SK-N-SH (cell line): ENCODE data around the gene PIH1D1. TPM values are rescaled to one million over a fixed set of nuclear protein-coding genes. Genes with fewer than 3 reads are reported as not detected.

Source experiments
- CTCF ChIA-PET: fragments of 300-600, 350-600 bp; formaldehyde crosslinking; extraction: SDS; loops from one replicate; lab custom pipeline; 2021; lab: Yijun Ruan, JAX
- POLR2A ChIA-PET: fragments of 350-600 bp; sonication (Branson Sonifier 250); formaldehyde crosslinking; extraction: SDS; loops from one replicate; lab custom pipeline; 2020; ENCODE audit warnings: antibody characterized with exemption, inconsistent platforms; lab: Yijun Ruan, JAX
- DNase-seq: peaks from one replicate; pipeline ENCODE4 v3.0.0; 2012
- H2AFZ ChIP-seq: fragments of 200-600 bp; sonication (generic); 2 replicates; pipeline ENCODE4 v1.8.1; 2016; ENCODE audit warnings: antibody characterized with exemption, mild to moderate bottlenecking, low read depth
- H3F3A ChIP-seq: fragments of 200-600 bp; sonication (generic); replicated peaks from 2 replicates; pipeline ENCODE3; 2016; ENCODE audit warnings: antibody characterized with exemption, mild to moderate bottlenecking; ENCODE audit not compliant: insufficient read depth
- H3K27ac ChIP-seq, 2 experiments: fragments of 200-500 bp in 1 of 2; fragments of 200-600 bp in 1 of 2; sonication (Bioruptor generic) in 1 of 2; sonication (generic), shearing (Covaris generic) in 1 of 2; 2 replicates each; pipeline versions ENCODE4 v1.5.1 to v1.6.1; 2014 to 2016; ENCODE audit warnings: low read depth in 2 of 2, inconsistent platforms in 1 of 2, low read length in 1 of 2, mild to moderate bottlenecking in 1 of 2, mixed read lengths in 1 of 2
- H3K27me3 ChIP-seq: fragments of 200-600 bp; sonication (generic), shearing (Covaris generic); 2 replicates; pipeline ENCODE4 v1.6.1; 2016; ENCODE audit warnings: mixed run types; ENCODE audit not compliant: insufficient read depth
- H3K36me3 ChIP-seq, 2 experiments: fragments of 200-500 bp in 1 of 2; fragments of 200-600 bp in 1 of 2; sonication (Bioruptor generic) in 1 of 2; sonication (generic) in 1 of 2; replicated peaks in 1 of 2; 2 replicates each; pipeline versions ENCODE3 to v1.5.1; 2014 to 2016; ENCODE audit warnings: low read length in 1 of 2, mild to moderate bottlenecking in 1 of 2; ENCODE audit not compliant: insufficient read depth in 2 of 2, control insufficient read depth in 1 of 2
- H3K4me1 ChIP-seq, 2 experiments: fragments of 200-500 bp in 1 of 2; fragments of 200-600 bp in 1 of 2; sonication (Bioruptor generic) in 1 of 2; sonication (generic), shearing (Covaris generic) in 1 of 2; 2 replicates each; pipeline versions ENCODE4 v1.5.1 to v1.6.1; 2014 to 2016; ENCODE audit warnings: low read depth in 1 of 2, low read length in 1 of 2, mixed run types in 1 of 2; ENCODE audit not compliant: insufficient read depth in 2 of 2, control insufficient read depth in 1 of 2
- H3K4me2 ChIP-seq: fragments of 200-600 bp; sonication (generic), shearing (Covaris generic); 2 replicates; pipeline ENCODE4 v1.6.1; 2017; ENCODE audit warnings: mixed run types
- H3K4me3 ChIP-seq, 2 experiments: fragments of 200-500 bp in 1 of 2; fragments of 200-600 bp in 1 of 2; sonication (Bioruptor generic) in 1 of 2; sonication (generic), shearing (Covaris generic) in 1 of 2; 2 replicates each; pipeline versions ENCODE4 v1.5.1 to v1.8.1; 2014 to 2016; ENCODE audit warnings: low read depth in 2 of 2, inconsistent platforms in 1 of 2, low read length in 1 of 2, mild to moderate bottlenecking in 1 of 2, mixed read lengths in 1 of 2, moderate library complexity in 1 of 2
- H3K79me2 ChIP-seq: fragments of 200-600 bp; sonication (generic); 2 replicates; pipeline ENCODE4 v1.8.1; 2017; ENCODE audit warnings: mild to moderate bottlenecking; ENCODE audit not compliant: insufficient read depth
- H3K9ac ChIP-seq: fragments of 200-600 bp; sonication (generic); 2 replicates; pipeline ENCODE4 v1.6.1; 2017; ENCODE audit warnings: mixed run types
- H3K9me2 ChIP-seq: fragments of 200-600 bp; sonication (generic); 2 replicates; pipeline ENCODE4 v1.6.1; 2017; ENCODE audit warnings: mixed run types
- H3K9me3 ChIP-seq: fragments of 200-600 bp; sonication (generic); 2 replicates; pipeline ENCODE4 v1.6.1; 2017; ENCODE audit warnings: mixed run types, mild to moderate bottlenecking, moderate library complexity
- H4K20me1 ChIP-seq: fragments of 200-600 bp; sonication (generic); 2 replicates; pipeline ENCODE4 v1.6.1; 2017; ENCODE audit warnings: mild to moderate bottlenecking, mixed run types; ENCODE audit not compliant: insufficient read depth
- CHD2 ChIP-seq: fragments of 150-350 bp; IDR thresholded peaks from 2 replicates; pipeline ENCODE4 v1.6.1; 2018; ENCODE audit warnings: low read length; ENCODE audit not compliant: partially characterized antibody
- ELF1 ChIP-seq: IDR thresholded peaks from 2 replicates; pipeline ENCODE4 v1.4.0; 2012
- EZH2phosphoT487 ChIP-seq: fragments of 200-600 bp; sonication (generic); IDR thresholded peaks from 2 replicates; pipeline ENCODE4 v1.6.1; 2017; ENCODE audit warnings: low read depth, mixed run types, mild to moderate bottlenecking, antibody characterized with exemption, moderate library complexity, borderline replicate concordance
- FOXM1 ChIP-seq: IDR thresholded peaks from 2 replicates; pipeline ENCODE4 v1.4.0; 2012; ENCODE audit warnings: low read depth, mild to moderate bottlenecking
- IRF3 ChIP-seq: fragments of 150-350 bp; IDR thresholded peaks from 2 replicates; pipeline ENCODE4 v1.6.1; 2016; ENCODE audit warnings: mild to moderate bottlenecking, low read depth, low read length
- MAX ChIP-seq: IDR thresholded peaks from 2 replicates; pipeline ENCODE4 v1.4.0; 2012; ENCODE audit warnings: low read depth
- NRF1 ChIP-seq: IDR thresholded peaks from 2 replicates; pipeline ENCODE4 v1.6.1; 2012; ENCODE audit warnings: low read depth, mild to moderate bottlenecking, low read length
- POLR2AphosphoS5 ChIP-seq: IDR thresholded peaks from 2 replicates; pipeline ENCODE4 v1.6.1; 2012; ENCODE audit warnings: low read depth, low read length
- RFX5 ChIP-seq: IDR thresholded peaks from 2 replicates; pipeline ENCODE4 v1.6.1; 2012; ENCODE audit warnings: mild to moderate bottlenecking, improper control_type of control experiment, low read length
- SIN3A ChIP-seq: IDR thresholded peaks from 2 replicates; pipeline ENCODE4 v1.6.1; 2012; ENCODE audit warnings: low read depth, mild to moderate bottlenecking, low read length, moderate library complexity, borderline replicate concordance
- SMC3 ChIP-seq: IDR thresholded peaks from 2 replicates; pipeline ENCODE4 v1.6.1; 2012; ENCODE audit warnings: low read depth, low read length, improper control_type of control experiment
- TAF1 ChIP-seq: IDR thresholded peaks from 2 replicates; pipeline ENCODE4 v1.6.1; 2012; ENCODE audit warnings: low read depth, mild to moderate bottlenecking, low read length, moderate library complexity, borderline replicate concordance
- YY1 ChIP-seq: IDR thresholded peaks from 2 replicates; pipeline ENCODE4 v1.4.0; 2012; ENCODE audit warnings: low read depth, mild to moderate bottlenecking
- WGBS: methylation state at CpG from one replicate; pipeline ENCODE4 v1.1.6; 2017; ENCODE audit warnings: low lambda C conversion rate; 5-methylcytosine and 5-hydroxymethylcytosine counted together
- polyA plus RNA-seq, 3 experiments: library from polyadenylated mRNA; depleted of rRNA; stranded (reverse); fragments of >200 nt; gene quantifications; 2 replicates each; pipeline ENCODE4 v1.2.3, GENCODE V29; 2012
- TF ChIP-seq, protein P1 (sequence below): fragments of 150-350 bp; IDR thresholded peaks from 2 replicates; pipeline ENCODE4 v1.6.1; 2017; ENCODE audit warnings: antibody characterized with exemption, low read length, low read depth, borderline replicate concordance
- TF ChIP-seq, protein P2 (sequence below): IDR thresholded peaks from 2 replicates; pipeline ENCODE4 v1.4.0; 2012; ENCODE audit warnings: low read depth, borderline replicate concordance
- TF ChIP-seq, protein P3 (sequence below): IDR thresholded peaks from 2 replicates; pipeline ENCODE4; 2012

The PIH1D1 gene
- polyA plus RNA-seq, 1 of the 3 experiments (the other 2 are of a cell fraction), result 157 TPM

GRCh38 chr19:49499030-49499670 lies 47.5 kb upstream of the PIH1D1 start:
- no peak overlapping the region; a peak in 1 of 4 replicates for H3K4me3 ChIP-seq
- no peak for DNase-seq
- TF ChIP-seq ELF1 (no peak), SMC3 (no peak), IRF3 (no peak), CHD2 (no peak), FOXM1 (no peak), EZH2phosphoT487 (no peak), YY1 (no peak), SIN3A (no peak), MAX (no peak), NRF1 (no peak), POLR2AphosphoS5 (no peak; the same call in 1 of the 2 replicates), TAF1 (no peak), RFX5 (no peak)
- TF ChIP-seq, protein P1, sequence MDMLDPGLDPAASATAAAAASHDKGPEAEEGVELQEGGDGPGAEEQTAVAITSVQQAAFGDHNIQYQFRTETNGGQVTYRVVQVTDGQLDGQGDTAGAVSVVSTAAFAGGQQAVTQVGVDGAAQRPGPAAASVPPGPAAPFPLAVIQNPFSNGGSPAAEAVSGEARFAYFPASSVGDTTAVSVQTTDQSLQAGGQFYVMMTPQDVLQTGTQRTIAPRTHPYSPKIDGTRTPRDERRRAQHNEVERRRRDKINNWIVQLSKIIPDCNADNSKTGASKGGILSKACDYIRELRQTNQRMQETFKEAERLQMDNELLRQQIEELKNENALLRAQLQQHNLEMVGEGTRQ, result no peak
- TF ChIP-seq, protein P2, sequence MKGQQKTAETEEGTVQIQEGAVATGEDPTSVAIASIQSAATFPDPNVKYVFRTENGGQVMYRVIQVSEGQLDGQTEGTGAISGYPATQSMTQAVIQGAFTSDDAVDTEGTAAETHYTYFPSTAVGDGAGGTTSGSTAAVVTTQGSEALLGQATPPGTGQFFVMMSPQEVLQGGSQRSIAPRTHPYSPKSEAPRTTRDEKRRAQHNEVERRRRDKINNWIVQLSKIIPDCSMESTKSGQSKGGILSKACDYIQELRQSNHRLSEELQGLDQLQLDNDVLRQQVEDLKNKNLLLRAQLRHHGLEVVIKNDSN, result no peak
- TF ChIP-seq, protein P3, sequence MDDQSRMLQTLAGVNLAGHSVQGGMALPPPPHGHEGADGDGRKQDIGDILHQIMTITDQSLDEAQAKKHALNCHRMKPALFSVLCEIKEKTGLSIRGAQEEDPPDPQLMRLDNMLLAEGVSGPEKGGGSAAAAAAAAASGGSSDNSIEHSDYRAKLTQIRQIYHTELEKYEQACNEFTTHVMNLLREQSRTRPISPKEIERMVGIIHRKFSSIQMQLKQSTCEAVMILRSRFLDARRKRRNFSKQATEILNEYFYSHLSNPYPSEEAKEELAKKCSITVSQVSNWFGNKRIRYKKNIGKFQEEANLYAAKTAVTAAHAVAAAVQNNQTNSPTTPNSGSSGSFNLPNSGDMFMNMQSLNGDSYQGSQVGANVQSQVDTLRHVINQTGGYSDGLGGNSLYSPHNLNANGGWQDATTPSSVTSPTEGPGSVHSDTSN, result no peak
- no peak overlapping the region for H2AFZ ChIP-seq
- peaks cover 26 to 30% of the 10 kb centered on the region in 2 experiments for H3K36me3 ChIP-seq
- peaks cover 28% of the 10 kb centered on the region for H3K79me2 ChIP-seq
- H3K9me3 ChIP-seq, result no peaks in the 10 kb centered on the region
- ChIA-PET CTCF (interaction anchor here (0.5 to 1.7 kb wide), 6 partner anchors 8 to 826 kb away, joined by 3 to 5 read pairs (median 3); no protein-coding TSS in a partner anchor), POLR2A (interaction anchor here (0.6 to 0.8 kb wide), 3 partner anchors 48 to 70 kb away, joined by 3 to 4 read pairs (median 3); no protein-coding TSS in a partner anchor)
- no peaks in the 10 kb centered on the region for H3K27me3 ChIP-seq
- WGBS, result 82% methylated on average over 18 of the region's 19 CpGs
- peaks cover 11 to 26% of the 10 kb centered on the region in 2 experiments for H3K4me1 ChIP-seq
- peaks cover 63% of the 10 kb centered on the region for H3F3A ChIP-seq
- peaks cover 27% of the 10 kb centered on the region for H4K20me1 ChIP-seq
- no peaks in the 10 kb centered on the region for H3K9me2 ChIP-seq
- peak overlapping the region; percentile 91 for H3K4me2 ChIP-seq
- no peak overlapping the region; a peak in 1 of 4 replicates for H3K27ac ChIP-seq
- H3K9ac ChIP-seq, result peak overlapping the region; percentile 96; the same call in 1 of the 2 replicates
